ENCODE data around the gene TMEM258.

DNA sequence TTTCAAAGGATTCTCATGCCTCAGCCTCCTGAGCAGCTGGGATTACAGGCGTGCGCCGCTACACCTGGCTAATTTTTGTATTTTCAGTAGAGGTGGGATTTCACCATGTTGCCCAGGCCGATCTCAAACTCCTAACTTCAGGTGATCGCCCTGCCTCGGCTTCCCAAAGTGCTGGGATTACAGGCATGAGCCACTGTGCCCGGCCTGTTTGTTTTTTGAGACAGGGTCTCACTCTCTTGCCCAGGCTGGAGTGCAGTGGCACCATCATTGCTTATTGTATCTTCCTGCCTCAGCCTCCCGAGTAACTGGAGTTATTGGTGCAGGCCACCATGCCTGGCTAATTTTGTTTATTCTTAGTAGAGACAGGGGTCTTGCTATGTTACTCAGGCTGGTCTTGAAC lies 43.8 kb upstream of the TMEM258 start:
- no peak for TF ChIP-seq POLR2AphosphoS5 (IDR thresholded peaks at IDR 0.05; ENCODE audit: low read depth, low read length)
- no peak for TF ChIP-seq POLR2A (IDR thresholded peaks at IDR 0.05; ENCODE audit: low read depth, low read length)
